ENCODE data around the gene CAPN10. TPM values are rescaled to one million over a fixed set of nuclear protein-coding genes. Genes with fewer than 3 reads are reported as not detected.
"Not testable (repeated sequence)": the region's sequence is repeated elsewhere in the genome, so short reads cannot be mapped to it uniquely, and the experiment has no call there.

Gene CAPN10
- total and polyA plus RNA-seq, 3 donors from 2014 or later = 29.8 to 104 (median 66.5) TPM

DNA sequence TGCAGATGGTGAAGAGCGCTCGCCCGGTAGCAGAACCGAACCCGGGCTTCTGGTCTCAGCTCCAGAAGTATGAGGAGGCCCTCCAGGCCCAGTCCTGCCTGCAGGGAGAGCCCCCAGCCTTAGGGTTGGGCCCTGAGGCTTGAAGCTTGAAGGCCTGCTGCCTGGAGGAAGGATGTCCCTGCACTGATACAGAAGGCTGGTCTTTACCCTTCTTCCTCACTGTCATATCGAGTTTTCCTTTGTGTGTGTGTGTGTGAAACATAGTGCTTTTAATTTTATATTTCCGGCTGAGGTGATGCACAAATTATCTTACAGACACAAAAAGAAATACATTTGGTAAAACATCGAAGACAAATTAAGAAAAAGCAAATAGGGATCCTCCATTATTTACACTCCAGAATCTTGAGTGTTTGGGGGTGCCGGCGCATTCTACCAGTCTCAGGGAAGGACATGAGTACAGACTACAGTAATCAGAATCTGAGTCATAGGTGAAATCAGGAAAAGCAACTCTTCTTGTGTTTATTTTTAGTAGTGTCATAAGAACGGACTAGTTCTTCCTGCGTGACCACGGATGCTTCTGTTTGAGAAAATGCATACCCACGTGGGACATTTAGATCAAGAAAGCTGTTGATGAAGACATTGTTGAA, 25.1 kb upstream of the CAPN10 start:
- peak; percentile 12 for DNase-seq
- peaks cover 46% of the 10 kb centered on the region for H3K4me1 ChIP-seq
- WGBS, 2 donors = 34 to 39% methylated on average over 13 to 14 of the region's 14 CpGs
- H3K36me3 ChIP-seq (ENCODE audit: low read depth, missing control alignments) = no peaks in the 10 kb centered on the region
- H3K27me3 ChIP-seq = no peaks in the 10 kb centered on the region
- intact Hi-C loops (cut with DNase I; ENCODE audit: low total_unique reads) = no loop called here
- no peaks in the 10 kb centered on the region for H3K9me3 ChIP-seq
- peak overlapping the region; percentile 87 to 97 for H3K4me3 ChIP-seq
- peak overlapping the region; percentile 55 to 99 for H3K27ac ChIP-seq
- no peak for TF ChIP-seq POLR2A (IDR thresholded peaks at IDR 0.05)
- TF ChIP-seq, protein P1, sequence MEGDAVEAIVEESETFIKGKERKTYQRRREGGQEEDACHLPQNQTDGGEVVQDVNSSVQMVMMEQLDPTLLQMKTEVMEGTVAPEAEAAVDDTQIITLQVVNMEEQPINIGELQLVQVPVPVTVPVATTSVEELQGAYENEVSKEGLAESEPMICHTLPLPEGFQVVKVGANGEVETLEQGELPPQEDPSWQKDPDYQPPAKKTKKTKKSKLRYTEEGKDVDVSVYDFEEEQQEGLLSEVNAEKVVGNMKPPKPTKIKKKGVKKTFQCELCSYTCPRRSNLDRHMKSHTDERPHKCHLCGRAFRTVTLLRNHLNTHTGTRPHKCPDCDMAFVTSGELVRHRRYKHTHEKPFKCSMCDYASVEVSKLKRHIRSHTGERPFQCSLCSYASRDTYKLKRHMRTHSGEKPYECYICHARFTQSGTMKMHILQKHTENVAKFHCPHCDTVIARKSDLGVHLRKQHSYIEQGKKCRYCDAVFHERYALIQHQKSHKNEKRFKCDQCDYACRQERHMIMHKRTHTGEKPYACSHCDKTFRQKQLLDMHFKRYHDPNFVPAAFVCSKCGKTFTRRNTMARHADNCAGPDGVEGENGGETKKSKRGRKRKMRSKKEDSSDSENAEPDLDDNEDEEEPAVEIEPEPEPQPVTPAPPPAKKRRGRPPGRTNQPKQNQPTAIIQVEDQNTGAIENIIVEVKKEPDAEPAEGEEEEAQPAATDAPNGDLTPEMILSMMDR (IDR thresholded peaks at IDR 0.05) = no peak

DNA sequence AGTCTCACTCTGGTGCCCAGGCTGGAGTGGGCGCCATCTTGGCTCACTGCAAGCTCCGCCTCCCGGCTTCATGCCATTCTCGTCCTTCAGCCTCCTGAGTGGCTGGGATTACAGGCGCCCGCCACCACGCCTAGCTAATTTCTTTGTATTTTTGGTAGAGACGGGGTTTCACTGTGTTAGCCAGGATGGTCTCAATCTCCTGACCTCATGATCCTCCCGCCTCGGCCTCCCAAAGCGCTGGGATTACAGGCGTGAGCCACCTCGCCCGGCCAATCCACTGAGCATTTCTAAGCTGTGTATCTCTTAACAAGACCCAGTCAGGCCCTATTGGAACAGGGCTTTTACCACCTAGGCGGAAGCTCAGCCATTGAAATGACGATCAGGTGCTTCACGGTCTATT, 23.3 kb upstream of the CAPN10 start:
- H3K27ac ChIP-seq; H3K4me3 ChIP-seq; intact Hi-C loops (cut with DNase I; ENCODE audit: low total_unique reads); H3K27me3 ChIP-seq; H3K36me3 ChIP-seq (ENCODE audit: low read depth, missing control alignments); H3K9me3 ChIP-seq: not testable (repeated sequence)
- peaks cover 43% of the 10 kb centered on the region for H3K4me1 ChIP-seq
- WGBS, 2 donors = 84 to 85% methylated on average over 17 of the region's 17 CpGs
- DNase-seq = peak; percentile 13

DNA sequence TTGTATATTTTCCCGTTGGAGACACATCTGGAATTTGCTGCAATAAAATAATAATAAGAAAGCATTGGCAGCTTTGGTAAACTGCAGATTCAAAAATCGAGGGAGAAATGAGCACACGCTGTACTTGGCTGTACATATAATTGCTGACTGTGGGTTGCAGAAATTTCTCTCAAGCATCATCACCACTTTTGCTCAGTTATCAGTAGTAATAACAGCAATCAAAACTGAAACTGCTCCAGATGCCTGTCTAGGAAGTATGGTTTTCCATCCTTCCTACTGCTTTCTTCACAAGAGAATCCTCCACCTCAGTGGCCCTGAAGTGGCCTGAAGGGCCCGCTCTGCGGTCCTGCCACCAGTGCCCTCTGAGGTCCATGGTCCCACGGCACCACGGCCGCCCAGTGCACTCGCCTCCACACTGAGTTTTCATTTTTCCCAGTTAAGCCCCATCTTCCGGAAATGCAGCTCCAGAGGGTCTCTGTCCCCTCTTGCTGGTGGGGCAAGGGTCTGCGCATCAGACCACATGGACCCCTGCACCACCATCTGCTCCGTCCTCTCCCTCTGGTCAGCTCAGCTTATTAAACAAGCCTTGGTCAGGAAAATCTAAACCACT, 22.5 kb upstream of the CAPN10 start:
- no peaks in the 10 kb centered on the region for H3K9me3 ChIP-seq
- no peak for TF ChIP-seq POLR2A (IDR thresholded peaks at IDR 0.05)
- TF ChIP-seq, protein P1 (IDR thresholded peaks at IDR 0.05) = no peak
- H3K36me3 ChIP-seq (ENCODE audit: low read depth, missing control alignments) = no peaks in the 10 kb centered on the region
- DNase-seq = peak; percentile 12
- H3K27me3 ChIP-seq = no peaks in the 10 kb centered on the region
- 66 to 71% methylated on average over 12 of the region's 12 CpGs for WGBS, 2 donors
- no peak overlapping the region for H3K4me3 ChIP-seq
- H3K27ac ChIP-seq = peak overlapping the region; percentile 4 to 50
- peaks cover 45% of the 10 kb centered on the region for H3K4me1 ChIP-seq
- intact Hi-C loops (cut with DNase I; ENCODE audit: low total_unique reads) = no loop called here

DNA sequence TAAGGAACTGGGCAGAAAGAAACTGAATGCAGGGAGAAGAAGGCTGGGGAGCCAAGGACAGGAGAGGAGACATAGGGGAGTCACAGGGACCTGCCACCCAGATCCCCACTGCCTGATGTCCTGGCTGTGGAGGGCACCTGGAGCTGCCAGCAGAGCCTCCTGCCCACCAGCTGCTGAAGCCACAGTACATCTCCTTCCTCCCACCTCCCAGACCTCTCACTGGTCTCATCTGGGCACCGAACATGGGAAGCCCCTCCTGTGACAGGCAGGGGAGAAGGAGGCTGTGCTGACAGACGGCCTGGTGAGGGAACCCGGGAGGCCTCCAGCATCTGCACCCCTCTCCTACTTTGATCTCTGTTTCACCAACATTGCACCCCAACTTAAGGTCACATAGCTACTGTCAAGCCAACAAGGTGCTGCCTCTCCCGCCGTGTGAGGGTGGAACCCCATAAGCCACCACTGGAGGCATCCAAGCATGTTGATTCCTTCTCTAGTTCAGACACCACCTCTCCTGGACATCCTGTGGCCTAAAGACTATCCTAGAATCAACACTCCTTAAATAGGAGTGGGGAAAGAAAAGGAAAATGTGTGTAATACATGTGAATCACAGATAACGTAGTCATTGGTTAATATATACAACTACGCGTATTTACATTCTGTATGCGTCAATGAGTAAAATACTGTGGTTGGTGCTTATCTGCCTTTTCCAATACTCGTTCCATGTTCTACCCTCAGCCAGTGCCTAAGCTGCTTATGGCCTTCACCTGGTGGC, 21.8 kb upstream of the CAPN10 start:
- Histone ChIP-seq H3K36me3 (ENCODE audit: low read depth, missing control alignments) (no peaks in the 10 kb centered on the region), H3K27me3 (no peaks in the 10 kb centered on the region), H3K4me3 (no peak overlapping the region), H3K9me3 (no peaks in the 10 kb centered on the region), H3K27ac (peak overlapping the region; percentile 4 to 50), H3K4me1 (peaks cover 45% of the 10 kb centered on the region)
- intact Hi-C loops (cut with DNase I; ENCODE audit: low total_unique reads) = no loop called here
- TF ChIP-seq, protein P1 (IDR thresholded peaks at IDR 0.05) = no peak
- TF ChIP-seq POLR2A (IDR thresholded peaks at IDR 0.05) = no peak
- peak; percentile 12 for DNase-seq
- WGBS, 2 donors = 84 to 91% methylated on average over 10 of the region's 10 CpGs
